Measurements from ENCODE around the gene CPXM1. TPM values are rescaled to one million over a fixed set of nuclear protein-coding genes. Genes with fewer than 3 reads are reported as not detected.

The CPXM1 gene
- total RNA-seq, 2 donors from 2014 or later = 80.1 to 106 TPM

DNA sequence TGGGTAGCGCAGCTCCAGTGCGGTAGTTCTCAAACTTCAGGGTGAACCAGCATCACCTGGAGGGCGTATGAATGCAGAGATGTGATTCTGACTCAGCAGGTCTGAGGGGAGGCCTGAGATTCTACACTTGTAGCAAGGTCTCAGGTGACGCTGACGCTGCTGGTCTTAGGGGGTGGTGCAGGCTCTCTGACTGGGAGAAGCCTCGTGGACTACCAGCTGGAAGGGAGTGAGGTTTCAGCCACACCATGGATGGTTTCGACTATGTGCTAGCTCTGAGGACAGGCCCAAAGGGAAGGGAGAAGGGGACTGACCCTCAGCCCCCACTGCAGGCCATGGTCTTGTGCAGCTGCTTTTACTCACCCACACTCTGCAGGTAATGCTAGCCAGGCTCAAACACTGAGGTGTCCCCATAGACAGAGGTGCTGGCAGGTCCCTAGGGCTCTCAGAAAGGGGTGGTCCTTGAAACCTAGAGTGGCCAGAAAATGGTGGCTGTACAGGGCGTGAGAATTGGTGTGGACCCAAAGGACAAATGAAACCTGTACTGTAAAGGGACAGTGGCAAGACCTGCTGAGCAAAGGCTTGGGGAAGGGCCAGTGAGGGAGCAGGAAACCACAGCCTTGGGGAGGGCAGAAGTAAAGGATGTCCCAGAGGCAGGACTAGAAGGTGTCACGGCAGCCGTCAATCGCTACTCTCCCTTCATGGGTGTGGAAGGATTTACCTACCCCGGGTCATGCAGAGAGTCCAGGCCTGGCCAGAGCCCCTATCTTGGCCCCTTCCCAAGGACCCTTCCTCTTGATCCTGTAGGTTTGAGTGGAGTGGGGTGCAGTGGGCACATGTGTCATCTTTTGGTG, 55.1 kb downstream of the CPXM1 start:
- H3K27me3 ChIP-seq (ENCODE audit: control insufficient read depth, insufficient read depth, low read length, poor library complexity, severe bottlenecking) = peaks cover 94% of the 10 kb centered on the region
- H3K27me3 Mint-ChIP-seq (ENCODE audit: insufficient read depth) = peaks cover 97% of the 10 kb centered on the region

More for the DNA sequence above, 55.1 kb downstream of the CPXM1 start:
- TF ChIP-seq, protein P1, sequence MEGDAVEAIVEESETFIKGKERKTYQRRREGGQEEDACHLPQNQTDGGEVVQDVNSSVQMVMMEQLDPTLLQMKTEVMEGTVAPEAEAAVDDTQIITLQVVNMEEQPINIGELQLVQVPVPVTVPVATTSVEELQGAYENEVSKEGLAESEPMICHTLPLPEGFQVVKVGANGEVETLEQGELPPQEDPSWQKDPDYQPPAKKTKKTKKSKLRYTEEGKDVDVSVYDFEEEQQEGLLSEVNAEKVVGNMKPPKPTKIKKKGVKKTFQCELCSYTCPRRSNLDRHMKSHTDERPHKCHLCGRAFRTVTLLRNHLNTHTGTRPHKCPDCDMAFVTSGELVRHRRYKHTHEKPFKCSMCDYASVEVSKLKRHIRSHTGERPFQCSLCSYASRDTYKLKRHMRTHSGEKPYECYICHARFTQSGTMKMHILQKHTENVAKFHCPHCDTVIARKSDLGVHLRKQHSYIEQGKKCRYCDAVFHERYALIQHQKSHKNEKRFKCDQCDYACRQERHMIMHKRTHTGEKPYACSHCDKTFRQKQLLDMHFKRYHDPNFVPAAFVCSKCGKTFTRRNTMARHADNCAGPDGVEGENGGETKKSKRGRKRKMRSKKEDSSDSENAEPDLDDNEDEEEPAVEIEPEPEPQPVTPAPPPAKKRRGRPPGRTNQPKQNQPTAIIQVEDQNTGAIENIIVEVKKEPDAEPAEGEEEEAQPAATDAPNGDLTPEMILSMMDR (conservative IDR thresholded peaks at IDR 0.05) = no peak
- no peak overlapping the region for H3K27ac Mint-ChIP-seq
- Histone ChIP-seq H3K9ac (ENCODE audit: extremely low read depth, low read length, poor library complexity, severe bottlenecking) (no peak overlapping the region), H3K4me1 (ENCODE audit: control insufficient read depth, insufficient read depth, low read length) (no peaks in the 10 kb centered on the region), H3K27ac (ENCODE audit: low read depth, low read length) (no peak overlapping the region), H3K4me3 (ENCODE audit: low read length) (no peak overlapping the region), H3K36me3 (ENCODE audit: control insufficient read depth, insufficient read depth, low read length) (no peaks in the 10 kb centered on the region), H3K9me3 (ENCODE audit: control insufficient read depth, low read length) (no peaks in the 10 kb centered on the region)
- peak; percentile 75 for DNase-seq
- H3K4me1 Mint-ChIP-seq = peaks cover 6% of the 10 kb centered on the region
- no peaks in the 10 kb centered on the region for H3K9me3 Mint-ChIP-seq
- H3K4me3 Mint-ChIP-seq = no peak overlapping the region
- H3K36me3 Mint-ChIP-seq (ENCODE audit: low read depth) = no peaks in the 10 kb centered on the region
- 77 to 84% methylated on average over 10 to 12 of the region's 12 CpGs for WGBS, 2 experiments (ENCODE audit: insufficient coverage in 1 of 2, insufficient read length in 1 of 2)

Other genes with a start within 250 kb of the CPXM1 start
- 100 to 1,000 TPM; 386 to 432 TPM for gene NOP56, start 148.0 kb downstream of the CPXM1 start, total RNA-seq
- 10 to 100 TPM; 89.9 to 91.7 TPM for gene IDH3B, start 136.4 kb downstream of the CPXM1 start, total RNA-seq
- gene EBF4, start 107.8 kb downstream of the CPXM1 start, total RNA-seq = 10 to 100 TPM in 1 of 2 donors, 1 to 10 TPM in 1; 6.4 to 12.1 TPM
- gene C20orf141, start 14.4 kb upstream of the CPXM1 start, total RNA-seq = not detected
- gene TMEM239, start 15.7 kb upstream of the CPXM1 start, total RNA-seq = not detected
- gene PCED1A, start 40.0 kb upstream of the CPXM1 start, total RNA-seq = 10 to 100 TPM; 40.2 to 46.5 TPM
- 10 to 100 TPM; 36.8 to 37.5 TPM for gene VPS16, start 40.1 kb upstream of the CPXM1 start, total RNA-seq
- gene PTPRA, start 72.9 kb upstream of the CPXM1 start, total RNA-seq = 10 to 100 TPM; 52.4 to 58.7 TPM
- 1 to 10 TPM in 1 of 2 donors, not detected in 1; 2.5 TPM for gene GNRH2, start 243.0 kb upstream of the CPXM1 start, total RNA-seq
- gene MRPS26, start 245.4 kb upstream of the CPXM1 start, total RNA-seq = 10 to 100 TPM; 75.1 to 87.7 TPM

Measured in endodermal cell (in vitro differentiated cells).